ENCODE measurements around the gene CCDC85B.

The CCDC85B gene

DNA sequence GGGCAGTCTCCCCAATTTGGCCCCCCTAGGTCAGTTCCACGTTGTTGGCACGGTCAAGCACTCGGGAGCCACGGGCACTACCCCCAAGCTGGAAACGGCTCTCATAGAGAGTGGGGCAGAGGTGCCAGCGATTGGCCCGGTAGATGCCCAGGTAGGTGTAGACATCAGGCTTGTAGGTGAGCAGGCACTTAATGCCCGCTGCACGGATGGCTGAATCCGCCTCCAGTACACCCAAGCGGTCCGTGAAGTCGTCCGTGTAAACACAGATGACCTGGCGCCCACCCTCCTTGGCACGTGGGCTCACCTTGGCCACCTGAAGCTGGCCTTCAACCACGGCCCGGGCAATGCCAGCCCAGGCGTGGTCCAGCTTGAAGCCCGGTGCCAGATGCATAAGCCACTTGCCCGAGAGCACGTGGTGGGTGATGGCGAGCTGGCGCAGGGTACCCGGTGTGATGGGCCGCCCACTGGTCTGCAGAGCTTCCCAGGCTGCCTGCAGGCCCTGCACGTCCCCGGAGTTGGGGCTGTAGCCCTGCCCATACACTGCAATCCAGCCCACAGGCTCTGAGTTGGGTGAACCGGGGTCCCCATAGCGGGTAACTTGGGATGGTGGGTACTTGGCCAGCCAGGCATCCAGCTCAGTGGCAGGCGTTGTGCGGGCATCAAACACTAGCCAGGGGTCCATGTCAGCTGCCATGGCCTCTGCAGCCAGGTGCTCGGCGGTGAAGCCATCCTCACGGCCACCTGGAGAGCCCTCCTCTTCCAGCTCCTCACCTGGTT is 27.1 kb downstream of the CCDC85B start:
- no peak for FAIRE-seq
- DNase-seq (ENCODE audit: insufficient read length, low spot score), result no peak
- TF ChIP-seq TAF1 (IDR thresholded peaks at IDR 0.05; ENCODE audit: low read depth, low read length) (no peak), SPI1 (IDR thresholded peaks at IDR 0.05; ENCODE audit: low read depth, low read length) (no peak), POLR2A (IDR thresholded peaks at IDR 0.05; ENCODE audit: low read depth, low read length) (no peak), POU2F2 (IDR thresholded peaks at IDR 0.05; ENCODE audit: low read depth, low read length) (no peak), POLR2AphosphoS5 (IDR thresholded peaks at IDR 0.05; ENCODE audit: low read depth, low read length) (no peak), PAX5 (IDR thresholded peaks at IDR 0.05; ENCODE audit: insufficient read depth, low read length, severe bottlenecking) (no peak)

DNA sequence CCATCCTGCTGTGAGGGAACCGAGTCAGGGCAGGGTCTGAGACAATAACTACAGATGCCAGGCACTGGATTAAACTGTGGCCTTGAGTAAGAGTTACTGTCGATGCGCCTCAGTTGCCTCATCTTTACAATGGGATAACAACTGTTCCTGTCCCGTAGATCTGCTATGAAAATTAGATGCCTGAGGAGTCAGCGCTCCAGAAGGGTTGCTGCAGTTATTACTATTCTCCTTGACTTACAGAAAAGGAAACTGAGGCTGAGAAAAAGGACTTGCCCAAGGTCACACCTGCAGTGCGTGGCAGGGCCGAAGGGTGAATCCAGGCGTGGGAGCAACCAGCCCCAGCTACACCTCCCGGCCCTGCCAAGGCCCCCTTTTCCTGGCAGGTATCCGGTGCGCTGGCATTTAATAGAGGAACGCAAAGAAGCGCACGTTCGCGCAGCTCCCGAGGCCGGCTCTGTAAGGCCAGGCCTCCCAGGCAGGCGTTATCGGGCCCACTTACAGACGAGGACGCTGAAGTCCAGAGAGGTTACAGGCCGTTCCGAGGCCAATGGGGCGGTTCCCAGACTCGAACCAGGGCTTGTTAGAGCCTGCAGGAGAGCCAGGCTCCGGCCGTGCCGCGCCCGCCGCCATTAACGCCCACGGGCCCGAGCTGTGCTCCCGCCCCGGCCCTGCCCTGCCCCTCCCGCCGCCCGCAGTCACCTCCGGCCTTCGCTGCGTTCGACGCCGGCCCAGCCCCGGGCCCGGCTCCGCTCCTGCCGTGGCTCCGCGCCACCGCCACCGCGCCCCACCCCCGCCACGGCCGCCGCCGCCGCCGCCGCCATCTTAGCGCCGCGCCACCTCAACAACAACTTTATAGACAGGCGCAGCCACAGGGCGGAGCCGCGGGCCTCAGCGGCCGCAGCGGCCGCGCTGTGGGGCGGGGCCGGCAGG is 28.0 kb downstream of the CCDC85B start, which contains the start of gene C11orf68:
Gene C11orf68, minus strand, starts transcription at position 852 of the 930 bp plus-strand sequence. Its CDS starts 31 bp downstream, at position 821.
- FAIRE-seq (peak; percentile 66), DNase-seq (ENCODE audit: insufficient read length, low spot score) (peak; percentile 62)
- TF ChIP-seq POLR2A (IDR thresholded peaks at IDR 0.05; ENCODE audit: low read depth, low read length) (no peak), PAX5 (IDR thresholded peaks at IDR 0.05; ENCODE audit: insufficient read depth, low read length, severe bottlenecking) (peak; percentile 10)

DNA sequence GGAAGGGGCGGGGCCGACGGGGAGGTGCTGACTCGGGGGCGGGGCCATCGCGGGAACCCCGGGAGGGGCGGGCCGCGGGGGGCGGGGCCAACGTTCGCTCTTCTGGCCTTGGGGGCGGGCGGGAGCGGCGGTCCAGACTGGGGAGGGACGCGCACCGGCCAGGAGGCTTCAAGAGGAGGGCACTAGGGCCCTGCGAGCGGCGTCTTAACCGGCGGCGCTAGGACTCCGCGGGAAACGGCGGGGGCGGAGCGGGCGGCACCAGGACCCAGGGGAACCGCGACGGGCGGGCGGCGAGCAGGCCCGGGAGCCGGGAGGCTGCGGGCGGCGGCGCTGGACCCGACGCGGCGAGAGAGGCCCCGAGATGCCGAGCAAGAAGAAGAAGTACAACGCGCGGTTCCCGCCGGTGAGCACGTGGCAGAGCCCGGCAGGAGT is 28.7 kb downstream of the CCDC85B start, which contains the start of gene DRAP1:
Gene DRAP1, plus strand, starts transcription at position 286 of the 432 bp plus-strand sequence. Its CDS starts 76 bp downstream, at position 362.
- FAIRE-seq (peak; percentile 96), DNase-seq (ENCODE audit: insufficient read length, low spot score) (peak; percentile 98)
- peak; percentile 65 for TF ChIP-seq PAX5 (IDR thresholded peaks at IDR 0.05; ENCODE audit: insufficient read depth, low read length, severe bottlenecking)
- TF ChIP-seq SPI1 (IDR thresholded peaks at IDR 0.05; ENCODE audit: low read depth, low read length), result no peak
- no peak for TF ChIP-seq POLR2AphosphoS5 (IDR thresholded peaks at IDR 0.05; ENCODE audit: low read depth, low read length)
- 0 out of 2 replicates have a peak, but pooled peaks have one; percentile 53 for TF ChIP-seq POU2F2 (IDR thresholded peaks at IDR 0.05; ENCODE audit: low read depth, low read length)
- peak; percentile 37; the same call in 1 of the 2 replicates for TF ChIP-seq TAF1 (IDR thresholded peaks at IDR 0.05; ENCODE audit: low read depth, low read length)
- no peak for TF ChIP-seq POLR2A (IDR thresholded peaks at IDR 0.05; ENCODE audit: low read depth, low read length)

DNA sequence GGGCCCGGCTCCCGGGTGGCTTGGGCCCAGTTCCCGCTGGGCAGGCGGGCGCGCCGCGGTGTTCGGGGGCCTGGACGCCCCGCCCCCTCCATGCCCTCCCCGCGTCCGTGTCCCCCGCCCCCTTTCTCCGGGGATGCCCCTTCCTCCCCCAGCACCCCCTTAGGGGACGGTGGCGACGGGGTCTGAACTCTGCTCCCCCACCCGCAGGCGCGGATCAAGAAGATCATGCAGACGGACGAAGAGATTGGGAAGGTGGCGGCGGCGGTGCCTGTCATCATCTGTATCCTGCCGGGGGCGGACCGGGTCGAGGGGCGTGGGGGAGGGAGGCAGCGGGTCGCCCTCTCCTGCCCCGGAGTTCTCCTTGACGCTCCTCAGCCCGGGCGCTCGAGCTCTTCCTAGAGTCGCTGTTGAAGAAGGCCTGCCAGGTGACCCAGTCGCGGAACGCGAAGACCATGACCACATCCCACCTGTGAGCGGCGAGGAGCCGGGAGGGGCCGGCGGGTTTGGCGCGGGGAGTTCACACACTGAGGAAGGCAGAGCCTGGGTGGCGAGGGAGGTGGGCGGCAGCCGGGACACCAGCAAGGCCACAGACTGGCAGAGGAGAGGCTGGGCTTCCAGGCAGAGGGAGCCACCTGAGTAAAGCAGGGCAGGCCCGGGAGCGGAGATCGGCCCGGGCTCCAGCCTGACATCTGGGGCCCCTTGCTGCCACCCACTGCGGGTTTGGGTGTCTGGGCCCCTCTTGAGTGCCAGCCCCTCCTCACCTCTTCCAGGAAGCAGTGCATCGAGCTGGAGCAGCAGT is 29.3 kb downstream of the CCDC85B start:
- no peak for FAIRE-seq
- peak; percentile 70 for DNase-seq (ENCODE audit: insufficient read length, low spot score)
- TF ChIP-seq SPI1 (IDR thresholded peaks at IDR 0.05; ENCODE audit: low read depth, low read length), result no peak

DNA sequence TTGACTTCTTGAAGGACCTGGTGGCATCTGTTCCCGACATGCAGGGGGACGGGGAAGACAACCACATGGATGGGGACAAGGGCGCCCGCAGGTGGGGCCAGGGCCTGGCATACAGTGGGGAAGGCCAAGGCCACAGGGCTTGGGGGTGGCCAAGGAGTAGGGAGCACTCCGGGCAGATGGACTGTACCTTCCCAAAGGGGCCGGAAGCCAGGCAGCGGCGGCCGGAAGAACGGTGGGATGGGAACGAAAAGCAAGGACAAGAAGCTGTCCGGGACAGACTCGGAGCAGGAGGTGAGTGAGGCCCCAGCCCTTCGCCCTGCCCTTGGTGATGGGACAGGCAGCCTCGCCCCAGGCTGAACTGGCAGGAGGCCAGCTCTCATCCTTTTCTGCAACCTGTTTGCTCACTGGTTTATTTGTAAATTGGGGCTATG is 29.9 kb downstream of the CCDC85B start:
- DNase-seq (ENCODE audit: insufficient read length, low spot score) (no peak), FAIRE-seq (no peak)
- TF ChIP-seq PAX5 (IDR thresholded peaks at IDR 0.05; ENCODE audit: insufficient read depth, low read length, severe bottlenecking), result no peak
- no peak for TF ChIP-seq POU2F2 (IDR thresholded peaks at IDR 0.05; ENCODE audit: low read depth, low read length)
- TF ChIP-seq TAF1 (IDR thresholded peaks at IDR 0.05; ENCODE audit: low read depth, low read length), result no peak
- no peak for TF ChIP-seq POLR2AphosphoS5 (IDR thresholded peaks at IDR 0.05; ENCODE audit: low read depth, low read length)
- no peak for TF ChIP-seq SPI1 (IDR thresholded peaks at IDR 0.05; ENCODE audit: low read depth, low read length)
- no peak for TF ChIP-seq POLR2A (IDR thresholded peaks at IDR 0.05; ENCODE audit: low read depth, low read length)

DNA sequence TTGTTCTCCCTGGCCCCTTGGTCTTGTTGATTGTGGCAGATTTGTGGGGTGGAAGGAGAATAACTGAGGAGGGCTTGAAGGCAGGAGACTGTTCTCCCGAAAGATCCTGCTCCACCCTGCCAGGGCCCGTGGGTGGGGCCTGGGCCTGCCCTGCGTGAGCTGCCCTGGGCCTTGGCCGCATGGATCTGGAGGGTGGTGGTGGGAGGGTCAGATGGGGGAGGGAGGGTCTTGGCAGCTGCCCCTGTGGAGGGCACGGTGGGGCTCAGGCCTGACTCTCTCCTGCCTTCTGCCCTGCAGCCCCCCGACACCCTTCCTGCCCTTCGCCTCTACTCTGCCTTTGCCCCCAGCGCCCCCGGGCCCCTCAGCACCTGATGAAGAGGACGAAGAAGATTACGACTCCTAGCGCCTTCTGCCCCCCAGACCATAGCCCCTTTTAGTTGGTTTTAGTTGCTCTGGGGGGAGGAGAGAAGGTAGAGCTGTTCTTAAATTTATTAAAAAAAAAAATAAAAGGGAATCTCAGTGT is 30.6 kb downstream of the CCDC85B start:
- no peak for DNase-seq (ENCODE audit: insufficient read length, low spot score)
- TF ChIP-seq POLR2A (IDR thresholded peaks at IDR 0.05; ENCODE audit: low read depth, low read length) (no peak), POLR2AphosphoS5 (IDR thresholded peaks at IDR 0.05; ENCODE audit: low read depth, low read length) (no peak), SPI1 (IDR thresholded peaks at IDR 0.05; ENCODE audit: low read depth, low read length) (no peak), TAF1 (IDR thresholded peaks at IDR 0.05; ENCODE audit: low read depth, low read length) (no peak), PAX5 (IDR thresholded peaks at IDR 0.05; ENCODE audit: insufficient read depth, low read length, severe bottlenecking) (no peak), POU2F2 (IDR thresholded peaks at IDR 0.05; ENCODE audit: low read depth, low read length) (no peak)
- no peak for FAIRE-seq

DNA sequence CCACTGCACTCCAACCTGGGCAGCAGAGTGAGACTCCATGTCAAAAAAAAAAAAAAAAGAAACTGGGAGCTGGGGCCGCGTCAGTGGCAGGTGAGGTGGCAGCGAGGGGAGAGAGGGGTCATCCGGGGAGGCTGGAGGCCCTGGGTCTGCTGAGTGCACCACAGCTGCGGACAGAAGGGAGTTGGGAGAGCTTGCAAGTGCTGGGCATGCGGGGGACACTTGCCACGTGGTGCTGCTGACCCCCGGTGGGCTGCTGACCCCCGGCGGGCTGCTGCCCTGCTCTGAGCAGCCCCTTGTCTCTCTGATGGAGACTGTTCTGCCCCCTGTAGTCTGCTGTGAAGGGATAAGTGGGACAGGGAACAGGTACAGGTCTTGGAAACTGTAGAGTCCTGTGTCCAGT is 31.4 kb downstream of the CCDC85B start:
- no peak for DNase-seq (ENCODE audit: insufficient read length, low spot score)
- no peak for TF ChIP-seq POLR2AphosphoS5 (IDR thresholded peaks at IDR 0.05; ENCODE audit: low read depth, low read length)
- TF ChIP-seq TAF1 (IDR thresholded peaks at IDR 0.05; ENCODE audit: low read depth, low read length), result no peak
- TF ChIP-seq PAX5 (IDR thresholded peaks at IDR 0.05; ENCODE audit: insufficient read depth, low read length, severe bottlenecking), result no peak
- TF ChIP-seq POU2F2 (IDR thresholded peaks at IDR 0.05; ENCODE audit: low read depth, low read length), result no peak
- TF ChIP-seq POLR2A (IDR thresholded peaks at IDR 0.05; ENCODE audit: low read depth, low read length), result no peak
- no peak for TF ChIP-seq SPI1 (IDR thresholded peaks at IDR 0.05; ENCODE audit: low read depth, low read length)
- no peak for FAIRE-seq

DNA sequence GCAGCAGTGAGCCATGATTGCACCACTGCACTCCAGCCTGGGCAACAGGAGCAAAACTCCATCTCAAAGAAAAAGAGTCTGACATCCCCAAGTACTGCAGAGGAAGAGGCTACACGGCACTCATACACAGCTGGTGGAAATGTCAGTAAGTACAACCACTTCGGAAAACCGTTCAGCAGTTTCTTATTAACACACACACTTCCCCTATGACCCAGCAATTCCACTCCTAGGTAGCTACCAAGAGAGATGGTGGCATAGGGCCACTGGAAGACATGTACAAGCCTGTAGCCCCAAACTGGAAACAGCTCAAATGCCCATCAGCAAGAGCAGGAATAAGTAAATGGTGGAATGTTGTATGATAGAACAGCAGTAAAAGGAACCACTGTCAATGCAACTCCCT is 32.1 kb downstream of the CCDC85B start:
- no peak for FAIRE-seq
- TF ChIP-seq TAF1 (IDR thresholded peaks at IDR 0.05; ENCODE audit: low read depth, low read length), result no peak
- TF ChIP-seq POLR2A (IDR thresholded peaks at IDR 0.05; ENCODE audit: low read depth, low read length), result no peak
- TF ChIP-seq POLR2AphosphoS5 (IDR thresholded peaks at IDR 0.05; ENCODE audit: low read depth, low read length), result no peak
- no peak for TF ChIP-seq SPI1 (IDR thresholded peaks at IDR 0.05; ENCODE audit: low read depth, low read length)
- no peak for TF ChIP-seq POU2F2 (IDR thresholded peaks at IDR 0.05; ENCODE audit: low read depth, low read length)
- TF ChIP-seq PAX5 (IDR thresholded peaks at IDR 0.05; ENCODE audit: insufficient read depth, low read length, severe bottlenecking), result no peak

More for the DNA sequence above, 32.1 kb downstream of the CCDC85B start:
- no peak for DNase-seq (ENCODE audit: insufficient read length, low spot score)
